ENCODE measurements around the gene DOCK11. TPM values are rescaled to one million over a fixed set of nuclear protein-coding genes. Genes with fewer than 3 reads are reported as not detected.
"Not testable (repeated sequence)": the region's sequence is repeated elsewhere in the genome, so short reads cannot be mapped to it uniquely, and the experiment has no call there.

The DOCK11 gene
- polyA plus RNA-seq, 3 donors: 20.8 to 39.7 (median 34.8) TPM

DNA sequence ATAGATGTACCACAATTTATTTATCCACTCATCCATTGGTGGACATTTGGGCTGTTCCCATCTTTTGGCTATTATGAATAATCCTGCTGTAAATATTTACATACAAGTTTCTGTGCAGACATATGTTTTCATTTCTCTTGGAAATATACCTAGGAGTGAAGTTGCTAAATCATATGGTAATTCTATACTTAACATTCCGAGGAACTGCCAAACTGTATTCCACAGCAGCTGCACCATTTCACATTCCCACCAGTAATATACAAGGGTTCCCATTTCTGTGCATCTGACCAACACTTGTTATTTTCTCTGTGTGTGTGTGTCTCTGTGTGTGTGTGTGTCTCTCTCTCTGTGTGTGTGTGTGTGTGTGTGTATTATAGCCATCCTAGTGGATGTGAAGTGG is 15.4 kb upstream of the DOCK11 start:
- TF ChIP-seq, protein P1, sequence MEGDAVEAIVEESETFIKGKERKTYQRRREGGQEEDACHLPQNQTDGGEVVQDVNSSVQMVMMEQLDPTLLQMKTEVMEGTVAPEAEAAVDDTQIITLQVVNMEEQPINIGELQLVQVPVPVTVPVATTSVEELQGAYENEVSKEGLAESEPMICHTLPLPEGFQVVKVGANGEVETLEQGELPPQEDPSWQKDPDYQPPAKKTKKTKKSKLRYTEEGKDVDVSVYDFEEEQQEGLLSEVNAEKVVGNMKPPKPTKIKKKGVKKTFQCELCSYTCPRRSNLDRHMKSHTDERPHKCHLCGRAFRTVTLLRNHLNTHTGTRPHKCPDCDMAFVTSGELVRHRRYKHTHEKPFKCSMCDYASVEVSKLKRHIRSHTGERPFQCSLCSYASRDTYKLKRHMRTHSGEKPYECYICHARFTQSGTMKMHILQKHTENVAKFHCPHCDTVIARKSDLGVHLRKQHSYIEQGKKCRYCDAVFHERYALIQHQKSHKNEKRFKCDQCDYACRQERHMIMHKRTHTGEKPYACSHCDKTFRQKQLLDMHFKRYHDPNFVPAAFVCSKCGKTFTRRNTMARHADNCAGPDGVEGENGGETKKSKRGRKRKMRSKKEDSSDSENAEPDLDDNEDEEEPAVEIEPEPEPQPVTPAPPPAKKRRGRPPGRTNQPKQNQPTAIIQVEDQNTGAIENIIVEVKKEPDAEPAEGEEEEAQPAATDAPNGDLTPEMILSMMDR (IDR thresholded peaks at IDR 0.05): no peak
- Mint-ChIP-seq H3K9me3 (no peaks in the 10 kb centered on the region), H3K27me3 (ENCODE audit: low read depth in 3 of 3) (peaks cover 0 to 4% (median 2%) of the 10 kb centered on the region in 3 donors), H3K36me3 (no peaks in the 10 kb centered on the region), H3K4me1 (no peaks in the 10 kb centered on the region), H3K4me3 (no peak overlapping the region), H3K27ac (no peak overlapping the region)
- WGBS (ENCODE audit: insufficient coverage): no CpG with 5 or more reads among the region's 1 CpG
- Histone ChIP-seq H3K9ac (ENCODE audit: insufficient read depth, low read length, poor library complexity, severe bottlenecking) (no peak overlapping the region), H4K20me1 (ENCODE audit: insufficient read depth, low read length) (no peaks in the 10 kb centered on the region), H3K27me3 (ENCODE audit: control insufficient read depth in 2 of 2, insufficient read depth in 2 of 2, low read length in 2 of 2) (no peaks in the 10 kb centered on the region), H3K27ac (ENCODE audit: low read depth in 1 of 2, low read length in 2 of 2) (no peak overlapping the region), H3K4me1 (ENCODE audit: control insufficient read depth in 1 of 2, insufficient read depth in 2 of 2, low read length in 2 of 2) (no peaks in the 10 kb centered on the region), H3K4me3 (replicated peaks in 1 of 3; ENCODE audit: low read depth in 2 of 3, low read length in 3 of 3) (no peak overlapping the region), H3K36me3 (replicated peaks in 1 of 2; ENCODE audit: control insufficient read depth in 1 of 2, insufficient read depth in 2 of 2, low read length in 2 of 2) (no peaks in the 10 kb centered on the region), H3K4me2 (replicated peaks; ENCODE audit: extremely low read depth, low read length, poor library complexity, severe bottlenecking) (no peak overlapping the region), H3K9me3 (replicated peaks in 1 of 2; ENCODE audit: control insufficient read depth in 1 of 2, insufficient read depth in 1 of 2, low read length in 2 of 2) (no peaks in the 10 kb centered on the region), H2AFZ (ENCODE audit: insufficient read depth, low read depth, low read length, poor library complexity, severe bottlenecking) (no peak overlapping the region), H3K79me2 (ENCODE audit: insufficient read depth, low read length) (no peaks in the 10 kb centered on the region)
- intact Hi-C loops (cut with micrococcal nuclease): no loop called here
- no peak for DNase-seq

DNA sequence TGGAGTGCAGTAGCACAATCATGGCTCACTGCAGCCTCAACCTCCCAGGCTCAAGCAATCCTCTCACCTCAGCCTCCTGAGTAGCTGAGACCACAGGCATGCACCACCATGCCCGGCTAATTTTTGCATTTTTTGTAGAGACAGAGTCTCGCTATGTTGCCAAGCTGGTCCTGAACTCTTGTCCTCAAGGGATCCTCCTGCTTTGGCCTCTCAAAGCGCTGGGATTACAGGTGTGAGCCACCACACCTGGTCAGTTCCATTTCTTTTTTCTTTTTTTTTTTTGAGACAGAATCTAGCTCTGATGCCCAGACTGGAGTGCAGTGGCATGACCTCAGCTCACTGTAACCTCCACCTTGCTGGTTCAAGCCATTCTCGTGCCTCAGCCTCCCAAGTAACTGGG is 13.2 kb upstream of the DOCK11 start:
- H3K4me1 Mint-ChIP-seq; H3K36me3 Mint-ChIP-seq; intact Hi-C loops (cut with micrococcal nuclease): not testable (repeated sequence)

More for the DNA sequence above, 13.2 kb upstream of the DOCK11 start:
- H3K27me3 ChIP-seq (ENCODE audit: control insufficient read depth in 2 of 2, insufficient read depth in 2 of 2, low read length in 2 of 2); H3K36me3 ChIP-seq (replicated peaks in 1 of 2; ENCODE audit: control insufficient read depth in 1 of 2, insufficient read depth in 2 of 2, low read length in 2 of 2); H3K9ac ChIP-seq (ENCODE audit: insufficient read depth, low read length, poor library complexity, severe bottlenecking); H3K79me2 ChIP-seq (ENCODE audit: insufficient read depth, low read length); H3K27ac Mint-ChIP-seq; H3K27ac ChIP-seq (ENCODE audit: low read depth in 1 of 2, low read length in 2 of 2); H4K20me1 ChIP-seq (ENCODE audit: insufficient read depth, low read length); H3K4me3 ChIP-seq (replicated peaks in 1 of 3; ENCODE audit: low read depth in 2 of 3, low read length in 3 of 3); H3K9me3 Mint-ChIP-seq; H3K27me3 Mint-ChIP-seq (ENCODE audit: low read depth in 3 of 3); H3K9me3 ChIP-seq (replicated peaks in 1 of 2; ENCODE audit: control insufficient read depth in 1 of 2, insufficient read depth in 1 of 2, low read length in 2 of 2); H3K4me3 Mint-ChIP-seq; H3K4me1 ChIP-seq (ENCODE audit: control insufficient read depth in 1 of 2, insufficient read depth in 2 of 2, low read length in 2 of 2); DNase-seq; H3K4me2 ChIP-seq (replicated peaks; ENCODE audit: extremely low read depth, low read length, poor library complexity, severe bottlenecking); H2AFZ ChIP-seq (ENCODE audit: insufficient read depth, low read depth, low read length, poor library complexity, severe bottlenecking): not testable (repeated sequence)
- 95% methylated on average over 2 of the region's 4 CpGs for WGBS (ENCODE audit: insufficient coverage)

All from CD14-positive monocyte (primary cell).